Mononuclear cell (primary cell): ENCODE measurements around the gene B4GALNT2. TPM values are rescaled to one million over a fixed set of nuclear protein-coding genes. Genes with fewer than 3 reads are reported as not detected.
"Not testable (repeated sequence)": the region's sequence is repeated elsewhere in the genome, so short reads cannot be mapped to it uniquely, and the experiment has no call there.

Source experiments
- H3K27me3 ChIP-seq: 2 replicates; pipeline ENCODE4 v1.6.0; 2011; ENCODE audit warnings: low read length, control low read depth; ENCODE audit not compliant: insufficient read depth
- H3K4me1 ChIP-seq: 2 replicates; pipeline ENCODE4 v1.5.1; 2011; ENCODE audit warnings: mild to moderate bottlenecking, low read length, control low read depth; ENCODE audit not compliant: insufficient read depth
- H3K4me3 ChIP-seq: 2 replicates; pipeline ENCODE4 v1.5.1; 2011; ENCODE audit warnings: mild to moderate bottlenecking, low read length, moderate library complexity
- H3K9me3 ChIP-seq: 2 replicates; pipeline ENCODE4 v1.5.1; 2011; ENCODE audit warnings: low read depth, mild to moderate bottlenecking, control low read depth, low read length
- total RNA-seq: library from RNA; depleted of rRNA; stranded (reverse); fragments of >200 nt; gene quantifications from one replicate; pipeline ENCODE4 v1.2.3, GENCODE V29; 2012

Gene B4GALNT2
- total RNA-seq, 1 donor: under 0.01 TPM

DNA sequence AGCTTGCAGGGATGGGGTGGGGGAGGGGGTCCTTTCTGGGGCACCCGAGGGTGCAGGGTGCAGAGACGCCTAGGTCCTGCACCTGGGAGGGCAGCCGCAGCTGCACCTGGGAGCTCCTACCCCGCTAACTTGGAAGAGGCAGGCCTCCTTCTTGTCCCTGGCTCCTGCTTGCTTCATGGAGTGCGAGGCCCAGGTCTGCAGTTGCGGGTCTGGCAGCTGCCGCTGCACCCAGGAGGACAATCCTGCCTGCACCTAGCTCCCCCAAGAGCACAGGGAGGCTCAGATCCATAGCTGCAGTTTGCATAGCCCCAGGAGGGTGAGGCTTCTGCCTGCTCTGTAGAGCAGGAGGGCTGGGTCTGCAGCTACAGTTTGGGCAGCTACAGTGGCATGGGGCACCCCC is 51.2 kb downstream of the B4GALNT2 start:
- Histone ChIP-seq H3K4me1 (no peaks in the 10 kb centered on the region), H3K27me3 (no peaks in the 10 kb centered on the region), H3K4me3 (no peak overlapping the region), H3K9me3 (no peaks in the 10 kb centered on the region)

DNA sequence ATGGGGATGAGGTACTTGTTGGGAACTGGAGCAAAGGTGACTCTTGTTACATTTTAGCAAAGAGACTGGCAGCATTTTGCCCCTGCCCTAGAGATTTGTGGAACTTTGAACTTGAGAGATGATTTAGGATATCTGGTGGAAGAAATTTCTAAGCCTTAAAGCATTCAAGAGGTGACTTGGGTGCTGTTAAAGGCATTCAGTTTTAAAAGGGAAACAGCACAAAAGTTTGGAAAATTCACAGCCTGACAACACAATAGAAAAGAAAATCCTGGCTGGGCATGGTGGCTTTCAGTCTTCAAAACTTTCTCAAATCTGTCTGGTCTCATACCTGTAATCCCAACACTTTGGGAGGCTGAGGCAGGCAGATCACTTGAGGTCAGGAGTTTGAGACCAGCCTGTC is 52.0 kb downstream of the B4GALNT2 start:
- H3K9me3 ChIP-seq, H3K4me3 ChIP-seq, H3K4me1 ChIP-seq, H3K27me3 ChIP-seq: not testable (repeated sequence)

DNA sequence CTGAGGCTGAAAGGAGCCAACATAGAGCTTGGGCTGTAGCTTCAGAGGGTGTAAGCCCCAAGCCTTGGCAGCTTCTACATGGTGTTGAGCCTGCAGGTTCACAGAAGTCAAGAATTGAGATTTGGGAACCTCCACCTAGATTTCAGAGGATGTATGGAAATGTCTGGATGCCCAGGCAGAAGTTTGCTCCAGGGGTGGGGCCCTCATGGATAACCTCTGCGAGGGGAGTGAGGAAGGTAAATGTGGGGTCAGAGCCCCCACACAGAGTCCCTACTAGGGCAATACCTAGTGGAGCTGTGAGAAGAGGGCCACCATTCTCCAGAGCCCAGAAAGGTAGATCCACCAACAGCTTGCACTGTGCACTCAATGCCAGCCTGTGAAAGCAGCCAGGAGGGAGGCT is 52.8 kb downstream of the B4GALNT2 start:
- not testable (repeated sequence) for H3K4me1 ChIP-seq, H3K27me3 ChIP-seq, H3K4me3 ChIP-seq, H3K9me3 ChIP-seq

DNA sequence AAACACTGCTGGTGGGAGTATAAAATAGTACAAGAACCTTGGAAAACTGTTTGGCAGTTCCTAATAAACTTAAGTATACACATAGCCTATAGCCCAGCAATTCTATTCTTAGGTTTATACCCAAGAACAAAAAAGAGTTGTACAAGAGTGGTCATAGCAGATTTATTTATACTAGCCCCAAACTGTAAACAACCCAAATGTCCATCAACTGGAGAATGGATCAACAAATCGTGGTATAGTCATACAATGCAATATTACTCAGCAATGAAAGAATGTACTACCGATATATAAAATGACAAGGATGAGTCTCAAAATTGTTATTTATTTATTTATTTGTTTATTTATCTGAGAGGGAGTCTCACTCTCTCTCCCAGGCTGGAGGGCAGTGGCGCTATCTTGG is 54.7 kb downstream of the B4GALNT2 start:
- no peak overlapping the region for H3K4me3 ChIP-seq
- no peaks in the 10 kb centered on the region for H3K9me3 ChIP-seq
- peaks cover 14% of the 10 kb centered on the region for H3K4me1 ChIP-seq
- no peaks in the 10 kb centered on the region for H3K27me3 ChIP-seq

DNA sequence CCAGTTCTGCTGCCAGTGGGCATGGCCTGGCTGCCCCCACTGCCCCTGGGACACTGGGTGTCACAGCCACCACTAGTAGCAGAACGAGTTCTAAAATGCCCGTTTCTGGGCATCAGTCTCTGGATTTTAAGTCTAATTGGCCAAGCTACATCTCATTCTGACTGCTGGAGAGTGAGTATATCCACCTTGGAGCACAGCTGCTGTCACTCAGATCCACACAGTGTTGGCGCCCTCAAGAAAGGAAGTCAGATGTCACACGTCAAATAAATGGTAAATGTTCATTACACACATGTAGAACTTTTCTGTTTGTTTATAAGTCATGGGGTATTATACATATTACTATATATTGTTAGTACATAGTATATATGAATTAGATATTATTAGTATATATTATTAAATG is 58.4 kb downstream of the B4GALNT2 start:
- Histone ChIP-seq H3K4me1 (peaks cover 30% of the 10 kb centered on the region), H3K4me3 (no peak overlapping the region), H3K9me3 (no peaks in the 10 kb centered on the region), H3K27me3 (no peaks in the 10 kb centered on the region)

DNA sequence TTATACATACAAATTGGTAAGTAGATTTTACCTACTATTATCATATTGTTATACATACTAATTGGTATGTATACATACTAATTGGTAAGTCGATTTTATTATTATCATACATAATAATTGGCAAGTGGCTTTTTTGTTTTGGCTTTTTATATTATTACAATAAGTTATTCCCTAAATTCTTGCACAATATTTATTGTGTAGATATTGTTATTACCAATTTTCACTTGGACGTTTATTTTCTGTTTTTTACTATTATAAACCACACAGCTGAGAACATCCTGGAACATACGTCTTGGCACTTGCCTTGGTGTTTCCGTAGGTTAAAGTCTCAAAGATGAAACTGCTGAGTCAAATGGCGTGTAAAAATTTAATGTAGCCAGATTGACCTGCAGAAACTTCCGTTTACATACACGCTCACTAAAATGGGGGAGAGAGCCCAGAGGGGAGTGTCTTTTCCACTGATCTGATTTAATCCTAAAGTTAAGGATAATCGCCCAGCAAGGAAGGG is 58.9 kb downstream of the B4GALNT2 start:
- Histone ChIP-seq H3K9me3 (no peaks in the 10 kb centered on the region), H3K4me3 (peak overlapping the region; percentile 80), H3K4me1 (peaks cover 30% of the 10 kb centered on the region), H3K27me3 (no peaks in the 10 kb centered on the region)

DNA sequence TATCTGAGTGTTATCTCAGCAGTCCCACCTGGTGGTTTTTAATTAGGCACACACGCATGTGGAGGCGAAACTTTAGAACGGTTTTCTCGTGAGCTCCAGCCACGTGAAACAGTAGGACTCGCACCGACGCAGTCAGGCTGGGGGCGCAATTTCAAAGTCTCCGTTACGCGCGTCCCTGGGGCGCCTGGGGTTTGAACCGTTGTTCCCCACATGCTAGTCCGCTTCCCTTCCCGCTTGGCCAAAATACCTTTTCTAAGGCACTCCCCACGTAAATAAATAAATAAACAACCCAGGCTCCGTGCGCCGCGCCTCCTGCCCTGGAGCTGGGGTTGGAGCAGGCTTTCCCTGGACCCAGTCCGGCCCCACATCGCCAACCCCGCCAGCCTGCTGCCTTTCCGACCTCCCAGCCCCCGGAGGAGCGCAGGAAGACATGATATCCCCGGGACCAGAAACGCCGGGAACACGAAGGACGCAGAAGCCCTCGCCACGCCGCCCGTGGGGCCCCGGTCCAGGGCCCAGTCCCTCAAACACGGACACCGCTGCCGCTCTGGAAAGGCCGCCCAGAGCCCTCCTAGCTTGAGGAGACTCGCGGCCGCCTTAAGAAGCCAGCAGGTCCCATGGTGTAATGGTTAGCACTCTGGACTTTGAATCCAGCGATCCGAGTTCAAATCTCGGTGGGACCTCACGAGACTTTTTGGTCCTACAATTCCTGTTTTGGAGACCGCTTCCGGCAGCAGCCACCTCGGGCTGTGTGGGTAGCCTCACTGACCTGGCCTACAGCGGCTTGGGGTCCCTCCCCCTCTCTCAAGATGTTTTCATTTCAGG is 59.6 kb downstream of the B4GALNT2 start:
- H3K4me1 ChIP-seq: peaks cover 30% of the 10 kb centered on the region
- no peaks in the 10 kb centered on the region for H3K9me3 ChIP-seq
- H3K27me3 ChIP-seq: no peaks in the 10 kb centered on the region
- peak overlapping the region; percentile 80 for H3K4me3 ChIP-seq

DNA sequence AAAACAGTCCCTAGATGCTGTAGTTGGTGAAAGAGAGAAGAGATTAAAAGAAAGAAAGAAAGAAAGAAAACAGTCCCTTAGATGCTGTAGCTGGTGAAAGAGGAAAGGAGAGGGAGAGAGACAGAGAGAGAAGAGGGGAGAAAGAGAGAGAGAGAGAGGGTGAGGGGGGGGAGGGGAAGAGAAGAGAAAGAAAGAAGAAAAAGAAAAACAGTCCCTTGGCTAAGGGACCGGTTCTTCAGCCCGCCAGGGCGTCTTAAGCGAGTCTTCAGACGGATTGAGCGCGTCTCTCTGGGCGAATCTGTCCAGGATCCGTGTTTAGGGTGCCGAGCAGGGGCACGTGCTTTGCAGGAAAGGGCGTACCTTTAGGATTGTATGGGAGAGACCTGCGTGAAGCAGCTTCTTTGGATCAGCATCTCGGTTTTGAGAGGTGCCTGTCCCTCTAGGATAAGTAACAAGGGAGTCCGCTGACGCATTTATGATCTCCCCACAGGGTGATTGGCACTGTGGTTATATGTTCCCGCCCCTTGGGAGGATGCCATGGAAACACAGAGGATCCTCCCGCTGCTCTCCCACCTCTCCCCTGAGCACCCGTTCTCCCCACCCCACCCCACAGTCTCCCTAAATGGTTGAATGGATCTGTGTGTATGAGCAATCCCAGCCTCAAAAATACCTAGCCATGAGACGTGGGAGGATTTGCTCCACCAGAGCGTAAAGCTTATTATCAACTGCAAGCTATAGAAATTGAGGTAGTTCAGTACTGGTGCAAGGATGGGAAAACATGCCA is 61.1 kb downstream of the B4GALNT2 start:
- no peaks in the 10 kb centered on the region for H3K9me3 ChIP-seq
- no peaks in the 10 kb centered on the region for H3K27me3 ChIP-seq
- H3K4me1 ChIP-seq: peaks cover 30% of the 10 kb centered on the region
- peak overlapping the region; percentile 80 for H3K4me3 ChIP-seq

DNA sequence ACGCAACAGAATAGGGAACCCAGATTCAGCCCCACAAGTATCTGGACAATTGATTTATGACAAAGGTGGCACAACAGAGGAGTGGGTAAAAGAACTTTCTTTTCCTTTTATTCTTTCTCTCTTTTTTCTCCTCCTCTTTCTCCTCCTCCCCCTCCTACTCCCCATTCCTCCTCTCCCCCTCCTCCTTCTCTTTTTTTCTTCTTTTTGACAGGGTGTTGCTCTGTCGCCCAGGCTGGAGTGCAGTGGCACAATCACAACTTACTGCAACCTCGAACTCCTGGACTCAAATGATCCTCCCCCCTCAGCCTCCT is 61.7 kb downstream of the B4GALNT2 start:
- peaks cover 30% of the 10 kb centered on the region for H3K4me1 ChIP-seq
- no peaks in the 10 kb centered on the region for H3K27me3 ChIP-seq
- H3K9me3 ChIP-seq: no peaks in the 10 kb centered on the region
- H3K4me3 ChIP-seq: no peak overlapping the region

DNA sequence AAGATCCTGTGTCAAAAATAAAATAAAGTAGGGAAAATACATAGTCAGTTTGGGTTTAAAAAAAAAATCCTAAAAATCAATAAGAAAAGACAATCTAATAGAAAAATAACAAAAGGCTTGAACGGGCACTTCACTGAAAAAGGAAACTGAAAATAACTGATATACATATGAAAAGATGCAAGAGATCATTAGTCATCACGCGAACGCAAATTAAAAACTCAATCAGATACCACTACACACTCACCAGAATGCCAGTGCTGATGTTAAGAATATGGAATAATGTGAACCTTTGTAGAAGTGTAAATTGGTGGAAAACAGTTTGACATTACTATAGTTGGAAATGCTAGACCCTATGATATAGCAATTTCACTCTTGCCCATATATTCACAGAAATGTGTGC is 63.2 kb downstream of the B4GALNT2 start:
- no peak overlapping the region for H3K4me3 ChIP-seq
- H3K9me3 ChIP-seq: no peaks in the 10 kb centered on the region
- peaks cover 33% of the 10 kb centered on the region for H3K4me1 ChIP-seq
- no peaks in the 10 kb centered on the region for H3K27me3 ChIP-seq

DNA sequence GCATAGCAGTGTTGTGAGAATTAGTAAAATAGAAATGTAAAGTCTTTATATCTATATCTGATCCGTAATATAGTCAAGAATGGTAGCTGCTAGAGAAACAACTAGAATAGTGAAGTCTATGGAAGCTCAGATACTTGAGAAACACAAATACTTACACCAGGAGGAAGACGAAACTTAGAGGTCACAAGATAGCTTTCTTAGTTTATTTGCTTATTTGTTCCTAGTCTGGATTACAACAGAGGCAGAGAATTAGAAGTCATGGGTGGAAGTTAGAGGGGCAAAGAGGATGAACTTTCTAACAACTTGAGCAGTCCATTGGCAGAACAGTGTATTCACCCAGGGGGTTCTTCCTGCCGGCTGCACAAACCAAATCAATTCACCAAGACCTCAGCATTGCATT is 64.0 kb downstream of the B4GALNT2 start:
- Histone ChIP-seq H3K4me3 (no peak overlapping the region), H3K9me3 (no peaks in the 10 kb centered on the region), H3K27me3 (no peaks in the 10 kb centered on the region), H3K4me1 (peaks cover 31% of the 10 kb centered on the region)

DNA sequence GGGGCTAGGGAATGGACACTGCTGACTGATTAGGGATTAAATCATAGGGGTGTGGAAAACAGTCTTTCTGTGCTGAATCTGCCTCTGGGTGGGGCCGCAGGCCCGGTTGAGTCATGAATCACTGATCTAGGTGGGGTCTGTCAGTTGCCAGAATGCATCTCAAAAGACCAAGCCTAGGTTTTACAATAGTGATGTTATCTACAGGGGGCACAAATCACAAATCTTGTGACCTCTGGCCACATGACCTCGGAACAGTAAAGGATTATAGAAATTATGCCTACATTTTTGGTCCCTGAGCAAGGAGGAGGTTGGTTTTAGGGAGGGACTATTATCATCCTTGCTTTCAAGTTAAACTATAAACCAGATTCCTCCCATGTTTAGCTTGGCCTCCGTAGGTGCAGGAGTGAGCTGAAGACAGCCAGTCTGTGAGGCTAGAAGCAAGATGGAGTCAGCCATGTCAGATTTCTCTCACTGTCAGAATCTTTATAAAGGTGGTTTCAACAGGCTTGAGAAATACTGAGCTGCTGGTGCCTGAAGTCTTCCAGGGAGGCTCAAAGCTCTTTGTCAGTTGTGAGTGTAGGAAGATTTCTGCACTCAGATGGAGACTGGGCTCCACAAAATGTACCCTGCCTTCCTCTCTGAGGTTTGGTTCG is 64.9 kb downstream of the B4GALNT2 start:
- no peaks in the 10 kb centered on the region for H3K9me3 ChIP-seq
- H3K4me1 ChIP-seq: peaks cover 24% of the 10 kb centered on the region
- no peaks in the 10 kb centered on the region for H3K27me3 ChIP-seq
- no peak overlapping the region for H3K4me3 ChIP-seq

DNA sequence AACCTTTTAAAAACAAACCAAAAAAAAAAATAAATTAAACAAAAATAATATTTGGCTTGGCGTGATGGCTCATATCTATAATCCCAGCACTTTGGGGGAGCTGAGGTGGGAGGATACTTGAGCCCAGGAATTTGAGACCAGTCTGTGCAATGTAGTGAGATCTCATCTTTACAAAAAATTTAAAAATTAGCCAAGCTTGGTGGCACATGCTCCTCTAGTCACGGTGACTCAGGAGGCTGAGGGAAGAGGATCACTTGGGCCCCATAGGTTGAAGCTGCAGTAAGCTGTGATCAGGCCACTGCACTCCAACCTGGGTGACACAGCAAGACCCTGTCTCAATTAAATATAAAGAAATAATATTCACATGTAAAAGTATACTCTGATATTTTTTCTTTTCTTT is 65.6 kb downstream of the B4GALNT2 start:
- H3K27me3 ChIP-seq: no peaks in the 10 kb centered on the region
- H3K4me1 ChIP-seq: peaks cover 21% of the 10 kb centered on the region
- H3K9me3 ChIP-seq: no peaks in the 10 kb centered on the region
- no peak overlapping the region for H3K4me3 ChIP-seq

DNA sequence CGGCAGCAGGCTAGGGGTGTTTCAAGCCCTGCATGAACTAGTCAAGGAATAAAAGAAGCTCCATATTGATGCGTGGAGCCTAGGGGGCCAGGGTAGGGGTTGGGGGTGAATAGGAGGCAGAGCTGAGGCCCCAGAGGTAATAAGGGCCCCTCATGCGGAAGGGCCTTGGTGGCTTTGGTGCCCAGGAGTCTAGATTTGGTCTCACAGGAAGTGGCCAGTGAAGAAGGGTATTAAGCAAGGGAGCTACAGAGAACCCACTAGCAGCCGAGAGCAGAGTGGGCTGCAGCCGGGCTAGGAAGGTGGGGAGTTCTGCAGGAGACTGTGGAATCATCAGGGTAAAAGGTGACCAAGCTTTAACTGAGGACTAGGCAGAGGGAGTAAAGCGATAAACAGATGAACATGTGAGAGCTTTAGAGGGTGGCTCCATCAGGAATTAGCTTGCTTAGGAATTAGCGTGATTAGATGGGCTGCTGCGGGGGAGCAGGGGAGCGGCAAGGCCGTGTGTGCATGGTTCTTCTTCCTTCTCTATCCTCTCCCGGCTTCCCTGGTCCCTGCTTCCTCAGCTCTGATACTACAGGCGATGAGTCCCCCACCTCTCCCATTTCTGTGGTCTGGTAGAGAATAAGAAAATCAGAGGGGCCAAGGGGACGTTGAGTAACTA is 68.0 kb downstream of the B4GALNT2 start:
- peaks cover 8% of the 10 kb centered on the region for H3K4me1 ChIP-seq
- no peak overlapping the region for H3K4me3 ChIP-seq
- no peaks in the 10 kb centered on the region for H3K9me3 ChIP-seq
- H3K27me3 ChIP-seq: no peaks in the 10 kb centered on the region

DNA sequence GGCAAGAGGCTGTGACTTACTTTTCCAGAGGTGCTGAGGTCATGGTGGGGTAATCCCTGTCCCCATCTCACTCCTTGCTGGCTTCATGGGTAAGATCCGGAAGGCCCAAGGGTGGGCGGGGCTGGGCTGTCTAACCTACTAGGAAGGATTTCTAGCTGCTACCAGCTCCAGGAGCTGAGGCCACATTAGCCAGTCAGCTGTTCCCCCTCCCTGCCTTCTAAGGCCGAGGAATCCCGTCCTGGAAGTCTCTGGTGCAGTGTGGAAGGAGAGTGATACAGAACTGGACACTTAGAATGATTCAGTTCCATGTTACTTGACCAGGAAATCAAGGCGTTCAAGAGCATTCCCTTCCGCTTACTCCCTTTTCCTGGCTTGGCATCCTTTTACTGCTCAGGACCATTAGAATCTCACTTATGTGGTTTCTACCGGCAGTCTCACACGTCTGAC is 68.9 kb downstream of the B4GALNT2 start:
- no peak overlapping the region for H3K4me3 ChIP-seq
- H3K4me1 ChIP-seq: peaks cover 8% of the 10 kb centered on the region
- no peaks in the 10 kb centered on the region for H3K9me3 ChIP-seq
- H3K27me3 ChIP-seq: no peaks in the 10 kb centered on the region
